HepG2 (cell line): Measurements from ENCODE around the gene FIGLA. TPM values are rescaled to one million over a fixed set of nuclear protein-coding genes. Genes with fewer than 3 reads are reported as not detected.

Experiments
- ATM ChIP-seq: fragments of 450-650 bp; IDR thresholded peaks from 2 replicates; pipeline ENCODE4 v1.7.1; 2017; ENCODE audit warnings: mild to moderate bottlenecking, borderline replicate concordance
- CEBPB ChIP-seq: IDR thresholded peaks from 2 replicates; pipeline ENCODE4 v1.6.1; 2011; ENCODE audit warnings: low read depth, low read length, improper control_type of control experiment, borderline replicate concordance
- CEBPG ChIP-seq: IDR thresholded peaks from 2 replicates; pipeline ENCODE4 v1.6.1; 2016
- GABPA ChIP-seq, 2 experiments: IDR thresholded peaks; 2 replicates each; pipeline ENCODE4 v1.6.1; 2011 to 2016; ENCODE audit warnings: low read depth in 2 of 2, low read length in 1 of 2, missing biosample characterization in 1 of 2, missing genetic modification characterization in 1 of 2
- MED1 ChIP-seq: sonication (generic); formaldehyde crosslinking; IDR thresholded peaks from 2 replicates; pipeline ENCODE4 v1.4.0; 2020; ENCODE audit warnings: missing genetic modification reagents
- NCOA5 ChIP-seq: sonication (generic); formaldehyde crosslinking; IDR thresholded peaks from 2 replicates; pipeline ENCODE4 v1.4.0; 2020; ENCODE audit warnings: missing genetic modification reagents
- NFKB2 ChIP-seq: sonication (generic); formaldehyde crosslinking; IDR thresholded peaks from 2 replicates; pipeline ENCODE4 v1.4.0; 2020; ENCODE audit warnings: missing genetic modification reagents, borderline replicate concordance
- NPAS2 ChIP-seq: sonication (generic); formaldehyde crosslinking; IDR thresholded peaks from 2 replicates; pipeline ENCODE4 v1.8.0; 2022; ENCODE audit warnings: mild to moderate bottlenecking, missing genetic modification reagents, borderline replicate concordance
- NRL ChIP-seq: sonication (generic); formaldehyde crosslinking; IDR thresholded peaks from 2 replicates; pipeline ENCODE4 v1.5.0; 2020; ENCODE audit warnings: missing genetic modification reagents, mild to moderate bottlenecking, moderate library complexity, borderline replicate concordance
- SIX4 ChIP-seq: sonication (generic); formaldehyde crosslinking; IDR thresholded peaks from 2 replicates; pipeline ENCODE4 v1.4.0; 2020; ENCODE audit warnings: missing genetic modification reagents
- SP5 ChIP-seq: IDR thresholded peaks from 2 replicates; pipeline ENCODE4 v1.6.1; 2016; ENCODE audit warnings: low read depth, borderline replicate concordance
- SPEN ChIP-seq: sonication (generic); formaldehyde crosslinking; IDR thresholded peaks from 2 replicates; pipeline ENCODE4 v1.5.1; 2020; ENCODE audit warnings: low read depth, mild to moderate bottlenecking, missing genetic modification reagents
- TMF1 ChIP-seq: sonication (generic); formaldehyde crosslinking; IDR thresholded peaks from 2 replicates; pipeline ENCODE4 v1.8.1; 2022; ENCODE audit warnings: low read depth, missing genetic modification reagents
- YEATS2 ChIP-seq: sonication (generic); formaldehyde crosslinking; IDR thresholded peaks from 2 replicates; pipeline ENCODE4 v1.4.0; 2020; ENCODE audit warnings: missing genetic modification reagents, borderline replicate concordance
- ZBTB8A ChIP-seq: sonication (generic); formaldehyde crosslinking; IDR thresholded peaks from 2 replicates; pipeline ENCODE4 v1.4.0; 2020; ENCODE audit warnings: mild to moderate bottlenecking, low read depth, missing genetic modification reagents, borderline replicate concordance
- ZNF260 ChIP-seq: sonication (generic); formaldehyde crosslinking; IDR thresholded peaks from 2 replicates; pipeline ENCODE4 v1.4.0; 2020; ENCODE audit warnings: missing genetic modification reagents, low read depth, mild to moderate bottlenecking, borderline replicate concordance
- ZNF547 ChIP-seq: sonication (generic); formaldehyde crosslinking; IDR thresholded peaks from 2 replicates; pipeline ENCODE4 v1.5.1; 2020; ENCODE audit warnings: mild to moderate bottlenecking, missing genetic modification reagents
- polyA plus RNA-seq, 8 experiments: library from polyadenylated mRNA; depleted of rRNA in 3 of 8; stranded (reverse) in 7 of 8; unstranded in 1 of 8; fragments of >200 nt; fragmentation: Illumina TruSeq in 4 of 8; extraction: Trizol in 4 of 8; gene quantifications; 2 replicates each; pipeline versions ENCODE4 v1.2.1 to v1.2.3, GENCODE V29; 2011 to 2016; ENCODE audit warnings: low read depth in 4 of 8, missing spikeins in 1 of 8, mixed read lengths in 1 of 8; ENCODE audit not compliant: insufficient read depth in 1 of 8
- total RNA-seq, 5 experiments: library from RNA; depleted of rRNA; stranded (reverse); fragments of >200 nt; fragmentation: Illumina TruSeq; extraction: Trizol; gene quantifications; 2 replicates each; pipeline ENCODE4 v1.2.3, GENCODE V29; 2016; ENCODE audit warnings: low read depth in 1 of 5
- TF ChIP-seq, protein P1 (sequence below): IDR thresholded peaks from 2 replicates; pipeline ENCODE4 v1.6.1; 2018; ENCODE audit warnings: missing genetic modification reagents, mild to moderate bottlenecking, missing compliant biosample characterization
- TF ChIP-seq, protein P2 (sequence below): sonication (generic); formaldehyde crosslinking; IDR thresholded peaks from 2 replicates; pipeline ENCODE4 v1.9.0; 2021; ENCODE audit warnings: missing genetic modification reagents, borderline replicate concordance
- TF ChIP-seq, protein P3 (sequence below): sonication (generic); formaldehyde crosslinking; IDR thresholded peaks from 2 replicates; pipeline ENCODE4 v1.5.1; 2020; ENCODE audit warnings: mild to moderate bottlenecking, missing genetic modification reagents, moderate library complexity
- TF ChIP-seq, protein P4 (sequence below): sonication (generic); formaldehyde crosslinking; IDR thresholded peaks from 2 replicates; pipeline ENCODE4 v1.8.0; 2022; ENCODE audit warnings: mild to moderate bottlenecking, missing genetic modification reagents, moderate library complexity

FIGLA gene
- total and polyA plus RNA-seq, 2 of the 13 experiments (the other 11 are each of a cell fraction or from before 2014, with no cell fraction given) = not detected

DNA sequence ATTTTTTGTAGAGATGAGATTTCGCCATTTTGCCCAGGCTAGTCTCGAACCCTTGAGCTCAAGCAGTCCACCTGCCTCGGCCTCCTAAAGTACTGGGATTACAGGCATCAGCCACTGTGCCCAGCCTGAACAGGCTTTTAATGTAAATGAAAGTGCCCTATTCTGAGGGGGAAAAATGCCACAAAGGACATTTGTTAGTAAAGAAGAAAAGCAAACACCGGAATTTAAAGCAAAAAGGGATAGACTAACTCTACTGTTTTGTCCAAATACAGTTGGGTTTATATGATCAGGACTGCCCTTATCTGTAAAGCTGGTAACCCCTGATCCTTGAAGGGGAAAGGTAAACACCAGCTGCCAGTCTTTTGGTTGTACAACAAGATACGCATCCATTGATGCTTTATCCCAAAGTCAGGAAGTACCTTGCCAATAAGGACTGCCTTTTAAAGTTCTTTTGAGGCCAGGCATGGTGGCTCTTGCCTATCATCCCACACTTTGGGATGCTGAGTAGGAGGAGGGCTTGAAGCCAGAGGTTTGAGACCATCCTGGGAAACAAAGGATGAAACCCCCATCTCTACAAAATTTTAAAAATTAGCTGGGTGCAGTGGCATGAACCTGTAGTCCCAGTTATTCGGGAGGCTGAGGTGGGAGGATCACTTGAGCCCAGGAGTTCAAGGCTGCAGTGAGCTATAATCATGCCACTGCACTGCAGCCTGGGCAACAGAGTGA, 16.8 kb upstream of the FIGLA start (continued):
- TF ChIP-seq ZNF547 (CRISPR knock-in tag) (no peak), ATM (peak; percentile 58; the same call in 1 of the 2 replicates), MED1 (peak; percentile 97), ZNF260 (CRISPR knock-in tag) (no peak), GABPA (IDR thresholded peaks at IDR 0.05; ENCODE audit: low read depth, low read length) (no peak), GABPA (CRISPR knock-in tag; IDR thresholded peaks at IDR 0.05; ENCODE audit: low read depth) (no peak), NCOA5 (CRISPR knock-in tag) (no peak; the same call in 1 of the 2 replicates), NRL (no peak), TMF1 (CRISPR knock-in tag) (no peak), ZBTB8A (no peak), SIX4 (peak; percentile 91), CEBPG (peak; percentile 57), NPAS2 (no peak), YEATS2 (CRISPR knock-in tag) (peak; percentile 60; the same call in 1 of the 2 replicates), CEBPB (no peak), NFKB2 (CRISPR knock-in tag) (no peak), SPEN (no peak), SP5 (CRISPR knock-in tag) (peak; percentile 80)
- TF ChIP-seq, protein P1, sequence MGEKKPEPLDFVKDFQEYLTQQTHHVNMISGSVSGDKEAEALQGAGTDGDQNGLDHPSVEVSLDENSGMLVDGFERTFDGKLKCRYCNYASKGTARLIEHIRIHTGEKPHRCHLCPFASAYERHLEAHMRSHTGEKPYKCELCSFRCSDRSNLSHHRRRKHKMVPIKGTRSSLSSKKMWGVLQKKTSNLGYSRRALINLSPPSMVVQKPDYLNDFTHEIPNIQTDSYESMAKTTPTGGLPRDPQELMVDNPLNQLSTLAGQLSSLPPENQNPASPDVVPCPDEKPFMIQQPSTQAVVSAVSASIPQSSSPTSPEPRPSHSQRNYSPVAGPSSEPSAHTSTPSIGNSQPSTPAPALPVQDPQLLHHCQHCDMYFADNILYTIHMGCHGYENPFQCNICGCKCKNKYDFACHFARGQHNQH (CRISPR knock-in tag) = peak; percentile 86
- TF ChIP-seq, protein P2, sequence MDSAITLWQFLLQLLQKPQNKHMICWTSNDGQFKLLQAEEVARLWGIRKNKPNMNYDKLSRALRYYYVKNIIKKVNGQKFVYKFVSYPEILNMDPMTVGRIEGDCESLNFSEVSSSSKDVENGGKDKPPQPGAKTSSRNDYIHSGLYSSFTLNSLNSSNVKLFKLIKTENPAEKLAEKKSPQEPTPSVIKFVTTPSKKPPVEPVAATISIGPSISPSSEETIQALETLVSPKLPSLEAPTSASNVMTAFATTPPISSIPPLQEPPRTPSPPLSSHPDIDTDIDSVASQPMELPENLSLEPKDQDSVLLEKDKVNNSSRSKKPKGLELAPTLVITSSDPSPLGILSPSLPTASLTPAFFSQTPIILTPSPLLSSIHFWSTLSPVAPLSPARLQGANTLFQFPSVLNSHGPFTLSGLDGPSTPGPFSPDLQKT (CRISPR knock-in tag) = no peak
- TF ChIP-seq, protein P3, sequence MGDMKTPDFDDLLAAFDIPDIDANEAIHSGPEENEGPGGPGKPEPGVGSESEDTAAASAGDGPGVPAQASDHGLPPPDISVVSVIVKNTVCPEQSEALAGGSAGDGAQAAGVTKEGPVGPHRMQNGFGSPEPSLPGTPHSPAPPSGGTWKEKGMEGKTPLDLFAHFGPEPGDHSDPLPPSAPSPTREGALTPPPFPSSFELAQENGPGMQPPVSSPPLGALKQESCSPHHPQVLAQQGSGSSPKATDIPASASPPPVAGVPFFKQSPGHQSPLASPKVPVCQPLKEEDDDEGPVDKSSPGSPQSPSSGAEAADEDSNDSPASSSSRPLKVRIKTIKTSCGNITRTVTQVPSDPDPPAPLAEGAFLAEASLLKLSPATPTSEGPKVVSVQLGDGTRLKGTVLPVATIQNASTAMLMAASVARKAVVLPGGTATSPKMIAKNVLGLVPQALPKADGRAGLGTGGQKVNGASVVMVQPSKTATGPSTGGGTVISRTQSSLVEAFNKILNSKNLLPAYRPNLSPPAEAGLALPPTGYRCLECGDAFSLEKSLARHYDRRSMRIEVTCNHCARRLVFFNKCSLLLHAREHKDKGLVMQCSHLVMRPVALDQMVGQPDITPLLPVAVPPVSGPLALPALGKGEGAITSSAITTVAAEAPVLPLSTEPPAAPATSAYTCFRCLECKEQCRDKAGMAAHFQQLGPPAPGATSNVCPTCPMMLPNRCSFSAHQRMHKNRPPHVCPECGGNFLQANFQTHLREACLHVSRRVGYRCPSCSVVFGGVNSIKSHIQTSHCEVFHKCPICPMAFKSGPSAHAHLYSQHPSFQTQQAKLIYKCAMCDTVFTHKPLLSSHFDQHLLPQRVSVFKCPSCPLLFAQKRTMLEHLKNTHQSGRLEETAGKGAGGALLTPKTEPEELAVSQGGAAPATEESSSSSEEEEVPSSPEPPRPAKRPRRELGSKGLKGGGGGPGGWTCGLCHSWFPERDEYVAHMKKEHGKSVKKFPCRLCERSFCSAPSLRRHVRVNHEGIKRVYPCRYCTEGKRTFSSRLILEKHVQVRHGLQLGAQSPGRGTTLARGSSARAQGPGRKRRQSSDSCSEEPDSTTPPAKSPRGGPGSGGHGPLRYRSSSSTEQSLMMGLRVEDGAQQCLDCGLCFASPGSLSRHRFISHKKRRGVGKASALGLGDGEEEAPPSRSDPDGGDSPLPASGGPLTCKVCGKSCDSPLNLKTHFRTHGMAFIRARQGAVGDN = no peak
- TF ChIP-seq, protein P4, sequence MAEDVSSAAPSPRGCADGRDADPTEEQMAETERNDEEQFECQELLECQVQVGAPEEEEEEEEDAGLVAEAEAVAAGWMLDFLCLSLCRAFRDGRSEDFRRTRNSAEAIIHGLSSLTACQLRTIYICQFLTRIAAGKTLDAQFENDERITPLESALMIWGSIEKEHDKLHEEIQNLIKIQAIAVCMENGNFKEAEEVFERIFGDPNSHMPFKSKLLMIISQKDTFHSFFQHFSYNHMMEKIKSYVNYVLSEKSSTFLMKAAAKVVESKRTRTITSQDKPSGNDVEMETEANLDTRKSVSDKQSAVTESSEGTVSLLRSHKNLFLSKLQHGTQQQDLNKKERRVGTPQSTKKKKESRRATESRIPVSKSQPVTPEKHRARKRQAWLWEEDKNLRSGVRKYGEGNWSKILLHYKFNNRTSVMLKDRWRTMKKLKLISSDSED (CRISPR knock-in tag) = no peak
